Measurements from ENCODE around the gene VAMP5.

VAMP5 gene

GRCh38 chr2:85635636-85636035, 51.4 kb downstream of the VAMP5 start:
- DNase-seq (ENCODE audit: low read depth): no peak

- DNase-seq (ENCODE audit: low read depth): no peak
These were observed 58.5 kb downstream of the VAMP5 start for GRCh38 chr2:85642725-85643124.

Data from GM04504 (cell line).